PFSK-1 (cell line): ENCODE measurements around the gene SANBR.

Experiments used
- FOXP2 ChIP-seq: optimal IDR thresholded peaks from 2 replicates; pipeline ENCODE3; 2011; ENCODE audit warnings: borderline replicate concordance, control low read depth, inconsistent platforms; ENCODE audit not compliant: insufficient read depth; ENCODE audit errors: extremely low read length, extremely low read depth
- POLR2AphosphoS5 ChIP-seq: IDR thresholded peaks from 2 replicates; pipeline ENCODE4 v1.6.1; 2012; ENCODE audit warnings: low read depth, mild to moderate bottlenecking, control low read depth, low read length, moderate library complexity
- REST ChIP-seq, 2 experiments: IDR thresholded peaks; 2 replicates each; pipeline versions ENCODE4 v1.6.1 to v1.8.0; 2011 to 2012; ENCODE audit warnings: low read depth in 2 of 2, low read length in 2 of 2, control low read depth in 1 of 2, inconsistent platforms in 1 of 2, mild to moderate bottlenecking in 1 of 2, moderate library complexity in 1 of 2; ENCODE audit not compliant: insufficient read depth in 1 of 2
- SIN3A ChIP-seq: IDR thresholded peaks from 2 replicates; pipeline ENCODE4 v1.6.1; 2012; ENCODE audit warnings: mild to moderate bottlenecking, low read length, moderate library complexity, borderline replicate concordance; ENCODE audit not compliant: insufficient read depth
- TAF1 ChIP-seq: IDR thresholded peaks from 2 replicates; pipeline ENCODE4 v1.6.1; 2012; ENCODE audit warnings: low read length, control low read depth, borderline replicate concordance; ENCODE audit not compliant: insufficient read depth

- no peak for TF ChIP-seq TAF1
- no peak for TF ChIP-seq POLR2AphosphoS5
- no peak for TF ChIP-seq REST (IDR thresholded peaks at IDR 0.05; ENCODE audit: insufficient read depth in 1 of 2, low read depth in 2 of 2, low read length in 2 of 2)
- no peak for TF ChIP-seq SIN3A
- TF ChIP-seq FOXP2, result no peak
Measured at GRCh38 chr2:61023670-61024069, 42.0 kb upstream of the SANBR start.
